Measurements from ENCODE around the gene FBXO41.

DNA sequence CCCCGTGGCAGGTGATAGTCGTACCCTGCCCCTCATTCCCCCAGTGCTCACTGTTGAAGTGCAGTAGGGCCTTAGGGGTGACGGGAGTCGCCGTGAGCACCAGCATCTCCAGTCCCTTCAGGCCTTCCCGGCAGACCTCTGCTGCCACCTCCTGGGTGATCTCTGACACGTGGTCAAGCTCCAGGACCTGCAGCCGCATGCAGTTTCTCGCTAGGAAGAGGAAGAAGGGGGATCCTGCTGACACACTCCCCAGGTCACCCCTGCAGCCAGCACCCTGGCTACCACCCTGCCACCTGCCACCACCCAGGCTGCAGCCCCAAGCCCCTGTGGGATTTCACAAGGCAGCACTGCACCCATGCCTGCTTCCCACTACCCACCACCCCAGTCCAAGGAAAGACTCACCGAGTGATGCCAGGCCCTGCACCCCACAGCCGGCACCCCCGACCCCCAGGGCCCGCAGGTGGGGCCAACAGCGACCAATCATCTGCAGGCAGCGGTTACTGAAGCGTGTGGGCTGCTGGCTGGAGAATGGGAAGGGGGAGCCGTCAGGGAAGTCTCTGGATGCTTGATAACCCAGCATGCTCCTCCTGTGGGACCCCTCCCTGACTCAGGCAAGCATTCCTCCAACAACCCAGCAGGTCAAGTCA lies 23.8 kb downstream of the FBXO41 start:
- TF ChIP-seq, protein P1, sequence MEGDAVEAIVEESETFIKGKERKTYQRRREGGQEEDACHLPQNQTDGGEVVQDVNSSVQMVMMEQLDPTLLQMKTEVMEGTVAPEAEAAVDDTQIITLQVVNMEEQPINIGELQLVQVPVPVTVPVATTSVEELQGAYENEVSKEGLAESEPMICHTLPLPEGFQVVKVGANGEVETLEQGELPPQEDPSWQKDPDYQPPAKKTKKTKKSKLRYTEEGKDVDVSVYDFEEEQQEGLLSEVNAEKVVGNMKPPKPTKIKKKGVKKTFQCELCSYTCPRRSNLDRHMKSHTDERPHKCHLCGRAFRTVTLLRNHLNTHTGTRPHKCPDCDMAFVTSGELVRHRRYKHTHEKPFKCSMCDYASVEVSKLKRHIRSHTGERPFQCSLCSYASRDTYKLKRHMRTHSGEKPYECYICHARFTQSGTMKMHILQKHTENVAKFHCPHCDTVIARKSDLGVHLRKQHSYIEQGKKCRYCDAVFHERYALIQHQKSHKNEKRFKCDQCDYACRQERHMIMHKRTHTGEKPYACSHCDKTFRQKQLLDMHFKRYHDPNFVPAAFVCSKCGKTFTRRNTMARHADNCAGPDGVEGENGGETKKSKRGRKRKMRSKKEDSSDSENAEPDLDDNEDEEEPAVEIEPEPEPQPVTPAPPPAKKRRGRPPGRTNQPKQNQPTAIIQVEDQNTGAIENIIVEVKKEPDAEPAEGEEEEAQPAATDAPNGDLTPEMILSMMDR (IDR thresholded peaks at IDR 0.05; ENCODE audit: insufficient read depth, low read length): peak; percentile 22
- no peak for TF ChIP-seq SPI1 (IDR thresholded peaks at IDR 0.05; ENCODE audit: borderline replicate concordance, low read depth)
- TF ChIP-seq, protein P2, sequence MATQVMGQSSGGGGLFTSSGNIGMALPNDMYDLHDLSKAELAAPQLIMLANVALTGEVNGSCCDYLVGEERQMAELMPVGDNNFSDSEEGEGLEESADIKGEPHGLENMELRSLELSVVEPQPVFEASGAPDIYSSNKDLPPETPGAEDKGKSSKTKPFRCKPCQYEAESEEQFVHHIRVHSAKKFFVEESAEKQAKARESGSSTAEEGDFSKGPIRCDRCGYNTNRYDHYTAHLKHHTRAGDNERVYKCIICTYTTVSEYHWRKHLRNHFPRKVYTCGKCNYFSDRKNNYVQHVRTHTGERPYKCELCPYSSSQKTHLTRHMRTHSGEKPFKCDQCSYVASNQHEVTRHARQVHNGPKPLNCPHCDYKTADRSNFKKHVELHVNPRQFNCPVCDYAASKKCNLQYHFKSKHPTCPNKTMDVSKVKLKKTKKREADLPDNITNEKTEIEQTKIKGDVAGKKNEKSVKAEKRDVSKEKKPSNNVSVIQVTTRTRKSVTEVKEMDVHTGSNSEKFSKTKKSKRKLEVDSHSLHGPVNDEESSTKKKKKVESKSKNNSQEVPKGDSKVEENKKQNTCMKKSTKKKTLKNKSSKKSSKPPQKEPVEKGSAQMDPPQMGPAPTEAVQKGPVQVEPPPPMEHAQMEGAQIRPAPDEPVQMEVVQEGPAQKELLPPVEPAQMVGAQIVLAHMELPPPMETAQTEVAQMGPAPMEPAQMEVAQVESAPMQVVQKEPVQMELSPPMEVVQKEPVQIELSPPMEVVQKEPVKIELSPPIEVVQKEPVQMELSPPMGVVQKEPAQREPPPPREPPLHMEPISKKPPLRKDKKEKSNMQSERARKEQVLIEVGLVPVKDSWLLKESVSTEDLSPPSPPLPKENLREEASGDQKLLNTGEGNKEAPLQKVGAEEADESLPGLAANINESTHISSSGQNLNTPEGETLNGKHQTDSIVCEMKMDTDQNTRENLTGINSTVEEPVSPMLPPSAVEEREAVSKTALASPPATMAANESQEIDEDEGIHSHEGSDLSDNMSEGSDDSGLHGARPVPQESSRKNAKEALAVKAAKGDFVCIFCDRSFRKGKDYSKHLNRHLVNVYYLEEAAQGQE (IDR thresholded peaks at IDR 0.05; ENCODE audit: insufficient replicate concordance, low read depth): no peak
- TF ChIP-seq POLR2AphosphoS5 (IDR thresholded peaks at IDR 0.05; ENCODE audit: low read depth): peak; percentile 25; the same call in 1 of the 2 replicates
- TF ChIP-seq GABPA (IDR thresholded peaks at IDR 0.05; ENCODE audit: low read depth): no peak

All from HL-60 (cell line).